ENCODE results near the gene ORM2. TPM values are rescaled to one million over a fixed set of nuclear protein-coding genes. Genes with fewer than 3 reads are reported as not detected.
A peak's percentile ranks its signal among the peaks of the same experiment; 100 is the strongest.

Gene ORM2
- total and polyA plus RNA-seq, 9 of the 15 experiments (the other 6 are each of a cell fraction or from before 2014, with no cell fraction given), result 0.98 TPM; not detected in 8

- TF ChIP-seq CTCF (IDR thresholded peaks at IDR 0.05 in 2 of 3, conservative IDR thresholded peaks at IDR 0.05 in 1 of 3; ENCODE audit: insufficient read depth in 2 of 3, low read depth in 1 of 3, low read length in 3 of 3) (peak; percentile 83 to 95 (median 86)), BCOR (IDR thresholded peaks at IDR 0.05) (peak; percentile 82; the same call in 1 of the 2 replicates), POLR2G (IDR thresholded peaks at IDR 0.05; ENCODE audit: low read depth, low read length) (peak; percentile 39; the same call in 1 of the 2 replicates), KDM4B (IDR thresholded peaks at IDR 0.05; ENCODE audit: borderline replicate concordance in 2 of 2, low read depth in 1 of 2) (0 out of 4 replicates have a peak, but pooled peaks of 1 of the 2 experiments have one; percentile 9), SMC3 (conservative IDR thresholded peaks at IDR 0.05; ENCODE audit: insufficient read depth, low read depth, low read length) (peak; percentile 45; the same call in 1 of the 2 replicates), RCOR1 (IDR thresholded peaks at IDR 0.05; ENCODE audit: borderline replicate concordance in 1 of 2, low read depth in 2 of 2, low read length in 2 of 2) (0 out of 4 replicates have a peak, but pooled peaks of 1 of the 2 experiments have one; percentile 6), ETV1 (tag; conservative IDR thresholded peaks at IDR 0.05; ENCODE audit: low read depth) (no peak), RAD21 (CRISPR knock-in tag; conservative IDR thresholded peaks at IDR 0.05 in 1 of 2, IDR thresholded peaks at IDR 0.05 in 1 of 2) (peak; percentile 14 to 56; a peak in 2 of 4 replicates), COPS2 (conservative IDR thresholded peaks at IDR 0.05) (no peak), ZNF175 (CRISPR knock-in tag; IDR thresholded peaks at IDR 0.05; ENCODE audit: low read depth) (no peak), CTCFL (IDR thresholded peaks at IDR 0.05; ENCODE audit: borderline replicate concordance, insufficient read depth, low read depth, low read length, poor library complexity, severe bottlenecking) (peak; percentile 64)
Measured at GRCh38 chr9:114339130-114339908, 9.7 kb downstream of the ORM2 start (continued).

All from K562 (cell line).